Measurements from ENCODE around the gene EEFSEC.

- TF ChIP-seq POLR2AphosphoS5 (IDR thresholded peaks at IDR 0.05; ENCODE audit: low read depth, low read length) = no peak
- TF ChIP-seq SIN3A (IDR thresholded peaks at IDR 0.05; ENCODE audit: borderline replicate concordance, insufficient read depth, low read depth, low read length) = no peak
- TF ChIP-seq, protein P1, sequence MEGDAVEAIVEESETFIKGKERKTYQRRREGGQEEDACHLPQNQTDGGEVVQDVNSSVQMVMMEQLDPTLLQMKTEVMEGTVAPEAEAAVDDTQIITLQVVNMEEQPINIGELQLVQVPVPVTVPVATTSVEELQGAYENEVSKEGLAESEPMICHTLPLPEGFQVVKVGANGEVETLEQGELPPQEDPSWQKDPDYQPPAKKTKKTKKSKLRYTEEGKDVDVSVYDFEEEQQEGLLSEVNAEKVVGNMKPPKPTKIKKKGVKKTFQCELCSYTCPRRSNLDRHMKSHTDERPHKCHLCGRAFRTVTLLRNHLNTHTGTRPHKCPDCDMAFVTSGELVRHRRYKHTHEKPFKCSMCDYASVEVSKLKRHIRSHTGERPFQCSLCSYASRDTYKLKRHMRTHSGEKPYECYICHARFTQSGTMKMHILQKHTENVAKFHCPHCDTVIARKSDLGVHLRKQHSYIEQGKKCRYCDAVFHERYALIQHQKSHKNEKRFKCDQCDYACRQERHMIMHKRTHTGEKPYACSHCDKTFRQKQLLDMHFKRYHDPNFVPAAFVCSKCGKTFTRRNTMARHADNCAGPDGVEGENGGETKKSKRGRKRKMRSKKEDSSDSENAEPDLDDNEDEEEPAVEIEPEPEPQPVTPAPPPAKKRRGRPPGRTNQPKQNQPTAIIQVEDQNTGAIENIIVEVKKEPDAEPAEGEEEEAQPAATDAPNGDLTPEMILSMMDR (IDR thresholded peaks at IDR 0.05) = no peak
Observed at GRCh38 chr3:128324911-128325592, 171.8 kb downstream of the EEFSEC start.

Data from Panc1 (cell line).